Neural progenitor cell (in vitro differentiated cells): ENCODE measurements around the gene DHCR24.

ENCODE experiments used
- CTCF ChIP-seq: fragments of 200-600 bp; sonication (generic); IDR thresholded peaks from 2 replicates; pipeline ENCODE4 v1.5.1; 2017; ENCODE audit warnings: antibody characterized with exemption, mild to moderate bottlenecking
- EZH2phosphoT487 ChIP-seq: fragments of 200-600 bp; sonication (generic); IDR thresholded peaks from 2 replicates; pipeline ENCODE4 v1.6.1; 2017; ENCODE audit warnings: antibody characterized with exemption

- no peak for TF ChIP-seq CTCF
- no peak for TF ChIP-seq EZH2phosphoT487
Measured at GRCh38 chr1:54842206-54842915, 44.6 kb downstream of the DHCR24 start.
